Endothelial cell of umbilical vein (primary cell): ENCODE results near the gene SUCLG2. TPM values are rescaled to one million over a fixed set of nuclear protein-coding genes. Genes with fewer than 3 reads are reported as not detected.

Experiments used
- BruUV-seq: library from RNA; stranded (reverse); fragments of 400-500 nt; replicated peaks from 2 replicates; lab custom pipeline; 2021; lab: Mats Ljungman, UMichigan
- CTCF ChIA-PET: fragments of 300-600, 350-600 bp; sonication (Branson Sonifier 250); formaldehyde crosslinking; loops from one replicate; lab custom pipeline; 2021; ENCODE audit warnings: antibody characterized with exemption, inconsistent platforms; lab: Charles Lee
- POLR2A ChIA-PET: fragments of 300-600, 350-600 bp; sonication (Branson Sonifier 250); formaldehyde crosslinking; loops from one replicate; lab custom pipeline; 2021; ENCODE audit warnings: antibody characterized with exemption, inconsistent platforms; lab: Charles Lee
- DNase-seq: peaks from one replicate; pipeline ENCODE4 v3.0.0-alpha.2; 2011; ENCODE audit warnings: low read depth, low spot score
- FAIRE-seq: peaks from 2 replicates; lab custom pipeline; 2011; peaks lifted over from hg19 to GRCh38; lab: Jason Lieb, UNC
- H2AFZ ChIP-seq: 2 replicates; pipeline ENCODE4 v1.6.0; 2012; ENCODE audit warnings: low read depth, low read length, control low read depth, inconsistent platforms
- H3K27ac ChIP-seq: 2 replicates; pipeline ENCODE4 v1.5.1; 2011; ENCODE audit warnings: low read depth, mild to moderate bottlenecking, control low read depth, low read length, moderate library complexity; ENCODE audit not compliant: insufficient read depth
- H3K27me3 ChIP-seq, 2 experiments: 2 replicates each; pipeline versions ENCODE4 v1.6.0 to v1.6.1; 2011; ENCODE audit warnings: low read length in 2 of 2, mixed read lengths in 1 of 2; ENCODE audit not compliant: control insufficient read depth in 2 of 2, insufficient read depth in 2 of 2
- H3K36me3 ChIP-seq, 2 experiments: 2 replicates in 1 of 2; 3 replicates in 1 of 2; pipeline ENCODE4 v1.5.1; 2011; ENCODE audit warnings: low read length in 2 of 2, mild to moderate bottlenecking in 1 of 2, moderate library complexity in 1 of 2; ENCODE audit not compliant: control insufficient read depth in 2 of 2, insufficient read depth in 2 of 2; ENCODE audit errors: extremely low read depth in 1 of 2
- H3K4me1 ChIP-seq: 3 replicates; pipeline ENCODE4 v1.5.1; 2011; ENCODE audit warnings: mild to moderate bottlenecking, low read length; ENCODE audit not compliant: control insufficient read depth, insufficient read depth; ENCODE audit errors: extremely low read depth
- H3K4me2 ChIP-seq: 2 replicates; pipeline ENCODE4 v1.6.1; 2011; ENCODE audit warnings: low read length, control low read depth, mixed read lengths; ENCODE audit not compliant: insufficient read depth
- H3K4me3 ChIP-seq, 3 experiments: fragments of 200-600 bp in 1 of 3; sonication (generic), shearing (Covaris generic) in 1 of 3; replicated peaks in 1 of 3; 2 replicates each; pipeline ENCODE4 v1.5.1; 2011 to 2016; ENCODE audit warnings: control low read depth in 3 of 3, low read length in 3 of 3, mild to moderate bottlenecking in 2 of 3, inconsistent platforms in 1 of 3, low read depth in 1 of 3, moderate library complexity in 1 of 3; ENCODE audit not compliant: insufficient read depth in 1 of 3
- H3K79me2 ChIP-seq: 2 replicates; pipeline ENCODE4 v1.6.0; 2012; ENCODE audit warnings: low read length, inconsistent platforms; ENCODE audit not compliant: control insufficient read depth, insufficient read depth
- H3K9ac ChIP-seq: replicated peaks from 2 replicates; pipeline ENCODE3; 2011; ENCODE audit warnings: low read length, control low read depth; ENCODE audit not compliant: insufficient read depth; ENCODE audit errors: extremely low read depth
- H3K9me1 ChIP-seq: replicated peaks from 3 replicates; pipeline ENCODE4 v1.6.0; 2011; ENCODE audit warnings: mild to moderate bottlenecking, low read length; ENCODE audit not compliant: control insufficient read depth, insufficient read depth; ENCODE audit errors: extremely low read depth
- H3K9me3 ChIP-seq: replicated peaks from 2 replicates; pipeline ENCODE4 v1.5.1; 2012; ENCODE audit warnings: low read length, inconsistent platforms; ENCODE audit not compliant: control insufficient read depth, insufficient read depth
- H4K20me1 ChIP-seq: replicated peaks from 2 replicates; pipeline ENCODE3; 2011; ENCODE audit warnings: mild to moderate bottlenecking, low read length; ENCODE audit not compliant: control insufficient read depth, insufficient read depth; ENCODE audit errors: extremely low read depth
- EZH2 ChIP-seq: IDR thresholded peaks from 2 replicates; pipeline ENCODE4 v1.6.1; 2012; ENCODE audit warnings: borderline replicate concordance, low read depth, mild to moderate bottlenecking, moderate library complexity, low read length, inconsistent platforms; ENCODE audit not compliant: severe bottlenecking
- FOS ChIP-seq: IDR thresholded peaks from 2 replicates; pipeline ENCODE4 v1.6.1; 2011; ENCODE audit warnings: mild to moderate bottlenecking, low read length, moderate library complexity, borderline replicate concordance; ENCODE audit not compliant: insufficient read depth
- GATA2 ChIP-seq: IDR thresholded peaks from 2 replicates; pipeline ENCODE4 v1.7.0; 2011; ENCODE audit warnings: low read depth, mild to moderate bottlenecking, moderate library complexity, mixed read lengths, low read length; ENCODE audit not compliant: insufficient read length, insufficient read depth
- JUN ChIP-seq: IDR thresholded peaks from 2 replicates; pipeline ENCODE4 v1.6.1; 2011; ENCODE audit warnings: borderline replicate concordance, low read depth; ENCODE audit not compliant: insufficient read length, insufficient read depth
- MYC ChIP-seq: IDR thresholded peaks from one replicate; pipeline ENCODE4 v1.6.1; 2011; ENCODE audit warnings: mild to moderate bottlenecking, low read depth, low read length
- POLR2A ChIP-seq: IDR thresholded peaks from 2 replicates; pipeline ENCODE4 v1.6.1; 2012; ENCODE audit warnings: low read depth, mild to moderate bottlenecking, control low read depth, low read length
- POLR2AphosphoS5 ChIP-seq: IDR thresholded peaks from 2 replicates; pipeline ENCODE4 v1.6.1; 2012; ENCODE audit warnings: low read depth, mild to moderate bottlenecking, control low read depth, low read length, moderate library complexity; ENCODE audit not compliant: insufficient read depth
- dilution Hi-C: fragments of 300-500 bp; cut with MboI; formaldehyde crosslinking; loops from one replicate; pipeline ENCODE4 v1.15.0; 2019; ENCODE audit warnings: low sequenced_read_pairs; ENCODE audit not compliant: extremely low pct_ligation_motif_present
- intact Hi-C: fragments of 100-400 bp; cut with micrococcal nuclease; formaldehyde crosslinking; loops from one replicate; pipeline ENCODE4 v1.10.0; 2022
- polyA plus RNA-seq, 4 experiments: library from polyadenylated mRNA; depleted of rRNA in 3 of 4; stranded (reverse) in 3 of 4; unstranded in 1 of 4; fragments of >200 nt; gene quantifications; 2 replicates each; pipeline versions ENCODE4 v1.2.1 to v1.2.3, GENCODE V29; 2011 to 2012; ENCODE audit warnings: missing spikeins in 1 of 4
- total RNA-seq: library from RNA; stranded (reverse); gene quantifications from 2 replicates; pipeline ENCODE4 v1.2.3, GENCODE V29; 2021
- TF ChIP-seq, protein P1 (sequence below): IDR thresholded peaks from 2 replicates; pipeline ENCODE4 v1.6.1; 2011; ENCODE audit not compliant: insufficient read depth, insufficient read length
- TF ChIP-seq, protein P2 (sequence below), 2 donors: IDR thresholded peaks; 1 replicate in 1 of 2; 2 replicates in 1 of 2; pipeline ENCODE4 v1.5.1; 2011; ENCODE audit warnings: low read length in 2 of 2, mild to moderate bottlenecking in 2 of 2, moderate library complexity in 2 of 2, control low read depth in 1 of 2, inconsistent platforms in 1 of 2, low read depth in 1 of 2; ENCODE audit not compliant: insufficient read depth in 1 of 2; ENCODE audit errors: extremely low read depth in 1 of 2

The SUCLG2 gene
- total and polyA plus RNA-seq, 2 donors (not counting 3 experiments of a cell fraction or from before 2014, with no cell fraction given): 8.1 to 38.3 TPM

DNA sequence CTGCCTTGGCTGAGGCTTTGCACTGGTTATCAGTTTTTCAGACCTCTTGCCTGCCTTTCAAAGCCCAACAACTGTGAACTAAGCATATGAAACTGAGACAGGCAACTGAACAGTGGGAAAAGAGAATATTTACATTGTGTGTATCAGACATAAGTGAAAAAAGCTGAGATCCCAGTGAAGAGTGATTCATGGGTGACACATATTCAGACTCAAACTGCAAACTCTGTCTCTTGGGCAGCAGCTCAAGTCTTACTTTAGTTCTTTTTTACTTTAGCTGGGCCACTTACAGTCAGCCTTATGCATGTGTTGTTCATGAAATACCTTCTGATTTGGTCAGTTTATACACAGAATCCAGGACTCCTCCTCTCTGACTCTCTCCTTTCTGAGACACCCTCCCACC lies 19.2 kb downstream of the SUCLG2 start:
- Histone ChIP-seq H3K9me1 (no peaks in the 10 kb centered on the region), H3K79me2 (peaks cover 20% of the 10 kb centered on the region), H3K36me3 (peaks cover 0 to 3% of the 10 kb centered on the region in 2 experiments), H4K20me1 (no peaks in the 10 kb centered on the region), H2AFZ (no peak overlapping the region), H3K4me2 (no peak overlapping the region), H3K27ac (no peak overlapping the region), H3K9ac (no peak overlapping the region), H3K9me3 (no peaks in the 10 kb centered on the region), H3K4me3 (no peak overlapping the region), H3K27me3 (no peaks in the 10 kb centered on the region), H3K4me1 (no peaks in the 10 kb centered on the region)
- no peak for DNase-seq
- intact Hi-C loops (no loop called here), dilution Hi-C loops (no loop called here)
- POLR2A ChIA-PET: no interaction called here
- FAIRE-seq: peak; percentile 28
- TF ChIP-seq FOS: peak; percentile 53
- TF ChIP-seq, protein P1, sequence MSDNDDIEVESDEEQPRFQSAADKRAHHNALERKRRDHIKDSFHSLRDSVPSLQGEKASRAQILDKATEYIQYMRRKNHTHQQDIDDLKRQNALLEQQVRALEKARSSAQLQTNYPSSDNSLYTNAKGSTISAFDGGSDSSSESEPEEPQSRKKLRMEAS: no peak
- CTCF ChIA-PET: interaction anchor here (1.0 to 1.6 kb wide), 4 partner anchors 13 to 154 kb away, joined by 3 to 8 read pairs (median 4); no protein-coding TSS in a partner anchor
- BruUV-seq: no TSS peak

DNA sequence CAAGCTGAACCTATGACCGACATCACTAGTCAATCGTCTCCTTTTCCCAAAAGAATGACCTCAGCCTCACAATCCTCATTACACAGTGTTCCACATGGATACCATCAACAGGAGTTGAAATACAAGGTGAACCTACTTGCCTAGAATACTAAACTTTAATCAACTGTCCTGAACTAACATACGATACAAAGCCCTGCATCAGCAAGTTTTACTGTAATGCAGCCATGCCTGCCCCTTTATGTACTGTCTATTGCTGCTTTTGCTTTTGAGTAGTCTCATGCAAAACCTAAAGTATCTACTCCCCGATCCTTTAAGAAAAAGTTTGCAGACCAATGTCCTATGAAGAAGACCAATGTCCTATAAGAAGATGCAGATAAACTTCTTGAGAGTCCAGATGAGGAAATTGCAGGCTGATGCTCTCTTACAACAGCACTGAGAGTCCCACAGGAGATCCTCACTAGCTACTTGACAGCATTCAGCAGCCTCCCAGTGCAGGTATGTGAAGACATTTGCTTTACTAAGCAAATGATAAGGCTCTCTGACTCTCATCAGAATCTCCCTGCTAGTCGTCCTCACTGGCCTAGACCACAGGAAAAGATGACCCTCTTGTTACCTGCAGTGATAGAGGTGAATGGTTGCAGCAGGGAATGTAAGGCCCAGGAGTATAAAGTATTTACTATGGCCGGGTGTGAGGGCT lies 23.6 kb downstream of the SUCLG2 start:
- Histone ChIP-seq H3K4me2 (no peak overlapping the region), H4K20me1 (no peaks in the 10 kb centered on the region), H3K27me3 (no peaks in the 10 kb centered on the region), H3K9me3 (no peaks in the 10 kb centered on the region), H3K79me2 (peaks cover 16% of the 10 kb centered on the region), H3K4me1 (no peaks in the 10 kb centered on the region), H3K9me1 (no peaks in the 10 kb centered on the region), H2AFZ (no peak overlapping the region), H3K27ac (no peak overlapping the region), H3K4me3 (no peak overlapping the region), H3K9ac (no peak overlapping the region), H3K36me3 (no peaks in the 10 kb centered on the region)
- ChIA-PET POLR2A (no interaction called here), CTCF (no interaction called here)
- no peak for DNase-seq
- FAIRE-seq: no peak
- no TSS peak for BruUV-seq
- dilution Hi-C loops: no loop called here
- intact Hi-C loops: no loop called here
- TF ChIP-seq FOS: no peak
- no peak for TF ChIP-seq MYC
- TF ChIP-seq JUN: no peak
- TF ChIP-seq, protein P2, sequence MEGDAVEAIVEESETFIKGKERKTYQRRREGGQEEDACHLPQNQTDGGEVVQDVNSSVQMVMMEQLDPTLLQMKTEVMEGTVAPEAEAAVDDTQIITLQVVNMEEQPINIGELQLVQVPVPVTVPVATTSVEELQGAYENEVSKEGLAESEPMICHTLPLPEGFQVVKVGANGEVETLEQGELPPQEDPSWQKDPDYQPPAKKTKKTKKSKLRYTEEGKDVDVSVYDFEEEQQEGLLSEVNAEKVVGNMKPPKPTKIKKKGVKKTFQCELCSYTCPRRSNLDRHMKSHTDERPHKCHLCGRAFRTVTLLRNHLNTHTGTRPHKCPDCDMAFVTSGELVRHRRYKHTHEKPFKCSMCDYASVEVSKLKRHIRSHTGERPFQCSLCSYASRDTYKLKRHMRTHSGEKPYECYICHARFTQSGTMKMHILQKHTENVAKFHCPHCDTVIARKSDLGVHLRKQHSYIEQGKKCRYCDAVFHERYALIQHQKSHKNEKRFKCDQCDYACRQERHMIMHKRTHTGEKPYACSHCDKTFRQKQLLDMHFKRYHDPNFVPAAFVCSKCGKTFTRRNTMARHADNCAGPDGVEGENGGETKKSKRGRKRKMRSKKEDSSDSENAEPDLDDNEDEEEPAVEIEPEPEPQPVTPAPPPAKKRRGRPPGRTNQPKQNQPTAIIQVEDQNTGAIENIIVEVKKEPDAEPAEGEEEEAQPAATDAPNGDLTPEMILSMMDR (IDR thresholded peaks at IDR 0.05; ENCODE audit: extremely low read depth in 1 of 2, insufficient read depth in 1 of 2, low read depth in 1 of 2, low read length in 2 of 2): no peak
- TF ChIP-seq GATA2: no peak
- no peak for TF ChIP-seq POLR2AphosphoS5
- TF ChIP-seq EZH2: no peak
- TF ChIP-seq POLR2A: no peak
- TF ChIP-seq, protein P1: no peak
